ENCODE results near the gene HACD1. TPM values are rescaled to one million over a fixed set of nuclear protein-coding genes. Genes with fewer than 3 reads are reported as not detected.

Gene HACD1
- total RNA-seq, 1 donor from 2014 or later: 5.4 TPM

GRCh38 chr10:17557459-17557858 is 59.7 kb downstream of the HACD1 start:
- no peak overlapping the region for H3K4me3 Mint-ChIP-seq (ENCODE audit: unreplicated experiment)
- no peak for DNase-seq
- H3K27me3 Mint-ChIP-seq (ENCODE audit: unreplicated experiment): no peaks in the 10 kb centered on the region
- H3K4me1 Mint-ChIP-seq (ENCODE audit: low read depth, unreplicated experiment): no peaks in the 10 kb centered on the region
- H3K36me3 Mint-ChIP-seq (ENCODE audit: unreplicated experiment): no peaks in the 10 kb centered on the region
- H3K9me3 Mint-ChIP-seq (ENCODE audit: unreplicated experiment): no peaks in the 10 kb centered on the region
- no peak for TF ChIP-seq CTCF (IDR thresholded peaks at IDR 0.05; ENCODE audit: partially characterized antibody, unreplicated experiment)
- no peak overlapping the region for H3K27ac Mint-ChIP-seq (ENCODE audit: unreplicated experiment)

GRCh38 chr10:17548770-17549169 is 68.4 kb downstream of the HACD1 start:
- no peak overlapping the region for H3K27ac Mint-ChIP-seq (ENCODE audit: unreplicated experiment)
- H3K36me3 Mint-ChIP-seq (ENCODE audit: unreplicated experiment): no peaks in the 10 kb centered on the region

GRCh38 chr10:17548162-17548561 is 69.0 kb downstream of the HACD1 start:
- no peak overlapping the region for H3K27ac Mint-ChIP-seq (ENCODE audit: unreplicated experiment)
- H3K4me3 Mint-ChIP-seq (ENCODE audit: unreplicated experiment): no peak overlapping the region

More at GRCh38 chr10:17548770-17549169, 68.4 kb downstream of the HACD1 start:
- no peaks in the 10 kb centered on the region for H3K4me1 Mint-ChIP-seq (ENCODE audit: low read depth, unreplicated experiment)
- TF ChIP-seq CTCF (IDR thresholded peaks at IDR 0.05; ENCODE audit: partially characterized antibody, unreplicated experiment): no peak
- no peaks in the 10 kb centered on the region for H3K9me3 Mint-ChIP-seq (ENCODE audit: unreplicated experiment)
- H3K4me3 Mint-ChIP-seq (ENCODE audit: unreplicated experiment): no peak overlapping the region
- no peak for DNase-seq
- no peaks in the 10 kb centered on the region for H3K27me3 Mint-ChIP-seq (ENCODE audit: unreplicated experiment)

GRCh38 chr10:17547060-17547459 is 70.1 kb downstream of the HACD1 start:
- DNase-seq: no peak
- Mint-ChIP-seq H3K4me3 (ENCODE audit: unreplicated experiment) (no peak overlapping the region), H3K27me3 (ENCODE audit: unreplicated experiment) (no peaks in the 10 kb centered on the region), H3K9me3 (ENCODE audit: unreplicated experiment) (peaks cover 2% of the 10 kb centered on the region), H3K4me1 (ENCODE audit: low read depth, unreplicated experiment) (no peaks in the 10 kb centered on the region), H3K36me3 (ENCODE audit: unreplicated experiment) (no peaks in the 10 kb centered on the region), H3K27ac (ENCODE audit: unreplicated experiment) (no peak overlapping the region)
- no peak for TF ChIP-seq CTCF (IDR thresholded peaks at IDR 0.05; ENCODE audit: partially characterized antibody, unreplicated experiment)

More at GRCh38 chr10:17548162-17548561, 69.0 kb downstream of the HACD1 start:
- no peak for DNase-seq
- Mint-ChIP-seq H3K27me3 (ENCODE audit: unreplicated experiment) (no peaks in the 10 kb centered on the region), H3K36me3 (ENCODE audit: unreplicated experiment) (no peaks in the 10 kb centered on the region), H3K9me3 (ENCODE audit: unreplicated experiment) (peaks cover 2% of the 10 kb centered on the region), H3K4me1 (ENCODE audit: low read depth, unreplicated experiment) (no peaks in the 10 kb centered on the region)
- TF ChIP-seq CTCF (IDR thresholded peaks at IDR 0.05; ENCODE audit: partially characterized antibody, unreplicated experiment): no peak

- H3K4me3 Mint-ChIP-seq (ENCODE audit: unreplicated experiment): no peak overlapping the region
- peaks cover 3% of the 10 kb centered on the region for H3K9me3 Mint-ChIP-seq (ENCODE audit: unreplicated experiment)
- TF ChIP-seq CTCF (IDR thresholded peaks at IDR 0.05; ENCODE audit: partially characterized antibody, unreplicated experiment): no peak
- no peaks in the 10 kb centered on the region for H3K27me3 Mint-ChIP-seq (ENCODE audit: unreplicated experiment)
- no peaks in the 10 kb centered on the region for H3K36me3 Mint-ChIP-seq (ENCODE audit: unreplicated experiment)
- no peak overlapping the region for H3K27ac Mint-ChIP-seq (ENCODE audit: unreplicated experiment)
- no peak for DNase-seq
- no peaks in the 10 kb centered on the region for H3K4me1 Mint-ChIP-seq (ENCODE audit: low read depth, unreplicated experiment)
Measured at GRCh38 chr10:17544465-17544864, 72.7 kb downstream of the HACD1 start.

Other genes with a start within 250 kb of the HACD1 start
- gene ST8SIA6, start 162.8 kb downstream of the HACD1 start, total RNA-seq (ENCODE audit: unreplicated experiment): not detected
- gene STAM, start 26.8 kb upstream of the HACD1 start, total RNA-seq (ENCODE audit: unreplicated experiment): 81.0 TPM
- gene TMEM236, start 134.8 kb upstream of the HACD1 start, total RNA-seq (ENCODE audit: unreplicated experiment): 0.07 TPM
- gene MRC1, start 192.0 kb upstream of the HACD1 start, total RNA-seq (ENCODE audit: unreplicated experiment): 7.9 TPM